C4-2B (cell line): Measurements from ENCODE around the gene NBEAL2.

Experiments
- H3K27ac ChIP-seq: fragments of 450-650 bp; 2 replicates; pipeline ENCODE4 v1.5.1; 2017
- CTCF ChIP-seq: fragments of 450-650 bp; conservative IDR thresholded peaks from 2 replicates; pipeline ENCODE4 v1.5.1; 2017; ENCODE audit warnings: mild to moderate bottlenecking
- ZFX ChIP-seq: fragments of 450-650 bp; IDR thresholded peaks from 2 replicates; pipeline ENCODE4 v1.6.1; 2017

Gene NBEAL2

GRCh38 chr3:46953234-46954010 is 26.0 kb upstream of the NBEAL2 start:
- TF ChIP-seq ZFX (no peak), CTCF (no peak)

GRCh38 chr3:46954178-46954577 is 25.3 kb upstream of the NBEAL2 start:
- TF ChIP-seq CTCF (no peak), ZFX (no peak)

More at GRCh38 chr3:46953234-46954010, 26.0 kb upstream of the NBEAL2 start:
- no peak overlapping the region for H3K27ac ChIP-seq

GRCh38 chr3:46955157-46955556 is 24.3 kb upstream of the NBEAL2 start:
- H3K27ac ChIP-seq = no peak overlapping the region
- TF ChIP-seq ZFX (no peak), CTCF (no peak)

More at GRCh38 chr3:46954178-46954577, 25.3 kb upstream of the NBEAL2 start:
- H3K27ac ChIP-seq = no peak overlapping the region

GRCh38 chr3:46955801-46956259 is 23.6 kb upstream of the NBEAL2 start:
- no peak overlapping the region for H3K27ac ChIP-seq
- TF ChIP-seq ZFX = no peak
- no peak for TF ChIP-seq CTCF

- no peak overlapping the region for H3K27ac ChIP-seq
- TF ChIP-seq ZFX (no peak), CTCF (no peak)
Measured at GRCh38 chr3:46957092-46957820, 22.2 kb upstream of the NBEAL2 start.

- TF ChIP-seq ZFX (no peak), CTCF (no peak)
- no peak overlapping the region for H3K27ac ChIP-seq
Measured at GRCh38 chr3:46958467-46959160, 20.9 kb upstream of the NBEAL2 start.

- TF ChIP-seq CTCF (no peak), ZFX (no peak)
- no peak overlapping the region; the same call in 1 of the 2 replicates for H3K27ac ChIP-seq
Measured at GRCh38 chr3:46959161-46959511, 20.3 kb upstream of the NBEAL2 start.
